K562 (cell line): ENCODE measurements around the gene DNAJC18. TPM values are rescaled to one million over a fixed set of nuclear protein-coding genes. Genes with fewer than 3 reads are reported as not detected.

Experiments used
- BCOR ChIP-seq: fragments of 450-650 bp; IDR thresholded peaks from 2 replicates; pipeline ENCODE4 v1.6.1; 2016
- CBFB ChIP-seq: sonication (generic); formaldehyde crosslinking; IDR thresholded peaks from 2 replicates; pipeline ENCODE4 v1.4.0; 2020; ENCODE audit warnings: mild to moderate bottlenecking, missing genetic modification reagents
- ETV5 ChIP-seq: sonication (generic); formaldehyde crosslinking; IDR thresholded peaks from 2 replicates; pipeline ENCODE4 v1.4.0; 2020; ENCODE audit warnings: low read depth, mild to moderate bottlenecking, missing genetic modification reagents
- HIVEP1 ChIP-seq: fragments of 250-450 bp; sonication (Bioruptor Pico); IDR thresholded peaks from 2 replicates; pipeline ENCODE4 v1.4.0; 2020; ENCODE audit warnings: mild to moderate bottlenecking
- ILK ChIP-seq: fragments of 450-650 bp; IDR thresholded peaks from 2 replicates; pipeline ENCODE4 v1.6.1; 2016; ENCODE audit warnings: missing genetic modification characterization, low read depth, mild to moderate bottlenecking, missing compliant biosample characterization, moderate library complexity, borderline replicate concordance
- PHF8 ChIP-seq: fragments of 200-600 bp; sonication (generic); IDR thresholded peaks from 2 replicates; pipeline ENCODE4 v1.6.1; 2012; ENCODE audit warnings: mixed run types, mild to moderate bottlenecking, inconsistent platforms, low read length, moderate library complexity, borderline replicate concordance
- RBM22 ChIP-seq: fragments of 200-400 bp; formaldehyde crosslinking; IDR thresholded peaks from 2 replicates; pipeline ENCODE4 v1.6.1; 2018; ENCODE audit warnings: low read length, low read depth; ENCODE audit not compliant: poor library complexity, severe bottlenecking
- SIN3B ChIP-seq: fragments of 450-650 bp; IDR thresholded peaks from 2 replicates; pipeline ENCODE4 v1.6.1; 2017; ENCODE audit warnings: low read depth, mild to moderate bottlenecking, moderate library complexity
- SREBF2 ChIP-seq: sonication (generic); formaldehyde crosslinking; IDR thresholded peaks from 2 replicates; pipeline ENCODE4 v1.4.0; 2020; ENCODE audit warnings: mild to moderate bottlenecking, missing genetic modification reagents
- polyA plus RNA-seq, 8 experiments: library from polyadenylated mRNA; depleted of rRNA in 4 of 8; stranded (reverse) in 5 of 8; unstranded in 3 of 8; fragments of >200 nt; fragmentation: Nextera tagmentation in 2 of 8; fragmentation: Illumina TruSeq in 1 of 8; extraction: Ambion mirVana in 2 of 8; extraction: Trizol in 1 of 8; gene quantifications; 2 replicates each; pipeline versions ENCODE4 v1.2.1 to v1.2.3, GENCODE V29; 2011 to 2014; ENCODE audit warnings: inconsistent platforms in 1 of 8, missing spikeins in 1 of 8
- total RNA-seq, 7 experiments: library from RNA; depleted of rRNA in 6 of 7; stranded (reverse); fragments of >200 nt in 6 of 7; fragmentation: Illumina TruSeq in 2 of 7; extraction: Trizol in 2 of 7; gene quantifications; 2 replicates each; pipeline versions ENCODE4 v1.2.1 to v1.2.3, GENCODE V29; 2011 to 2021; ENCODE audit warnings: low replicate concordance in 1 of 7
- TF ChIP-seq, protein P1 (sequence below): sonication (generic); formaldehyde crosslinking; IDR thresholded peaks from 2 replicates; pipeline ENCODE4 v1.9.0; 2022; ENCODE audit warnings: mild to moderate bottlenecking, missing genetic modification reagents
- TF ChIP-seq, protein P2 (sequence below): fragments of 250-450 bp; sonication (Bioruptor Pico); IDR thresholded peaks from 2 replicates; pipeline ENCODE4 v1.5.0; 2021; ENCODE audit warnings: mild to moderate bottlenecking, moderate library complexity
- TF ChIP-seq, protein P3 (sequence below), 2 experiments: fragments of 450-650 bp in 1 of 2; sonication (generic) in 1 of 2; formaldehyde crosslinking in 1 of 2; IDR thresholded peaks; 2 replicates each; pipeline versions ENCODE4 v1.7.1 to v1.9.0; 2016 to 2022; ENCODE audit warnings: inconsistent platforms in 1 of 2, mild to moderate bottlenecking in 1 of 2, missing genetic modification reagents in 1 of 2

DNAJC18 gene
- total and polyA plus RNA-seq, 9 of the 15 experiments (the other 6 are each of a cell fraction or from before 2014, with no cell fraction given): 1.5 to 13.3 (median 7.5) TPM

GRCh38 chr5:139474890-139475791, 35.8 kb upstream of the DNAJC18 start (continued):
- TF ChIP-seq CBFB (CRISPR knock-in tag) (peak; percentile 97), RBM22 (no peak), ETV5 (CRISPR knock-in tag) (peak; percentile 44; the same call in 1 of the 2 replicates), ILK (tag) (no peak), SIN3B (no peak), PHF8 (no peak), SREBF2 (no peak), BCOR (no peak), HIVEP1 (CRISPR knock-in tag) (no peak)
- TF ChIP-seq, protein P1, sequence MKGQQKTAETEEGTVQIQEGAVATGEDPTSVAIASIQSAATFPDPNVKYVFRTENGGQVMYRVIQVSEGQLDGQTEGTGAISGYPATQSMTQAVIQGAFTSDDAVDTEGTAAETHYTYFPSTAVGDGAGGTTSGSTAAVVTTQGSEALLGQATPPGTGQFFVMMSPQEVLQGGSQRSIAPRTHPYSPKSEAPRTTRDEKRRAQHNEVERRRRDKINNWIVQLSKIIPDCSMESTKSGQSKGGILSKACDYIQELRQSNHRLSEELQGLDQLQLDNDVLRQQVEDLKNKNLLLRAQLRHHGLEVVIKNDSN: peak; percentile 29; the same call in 1 of the 2 replicates
- TF ChIP-seq, protein P2, sequence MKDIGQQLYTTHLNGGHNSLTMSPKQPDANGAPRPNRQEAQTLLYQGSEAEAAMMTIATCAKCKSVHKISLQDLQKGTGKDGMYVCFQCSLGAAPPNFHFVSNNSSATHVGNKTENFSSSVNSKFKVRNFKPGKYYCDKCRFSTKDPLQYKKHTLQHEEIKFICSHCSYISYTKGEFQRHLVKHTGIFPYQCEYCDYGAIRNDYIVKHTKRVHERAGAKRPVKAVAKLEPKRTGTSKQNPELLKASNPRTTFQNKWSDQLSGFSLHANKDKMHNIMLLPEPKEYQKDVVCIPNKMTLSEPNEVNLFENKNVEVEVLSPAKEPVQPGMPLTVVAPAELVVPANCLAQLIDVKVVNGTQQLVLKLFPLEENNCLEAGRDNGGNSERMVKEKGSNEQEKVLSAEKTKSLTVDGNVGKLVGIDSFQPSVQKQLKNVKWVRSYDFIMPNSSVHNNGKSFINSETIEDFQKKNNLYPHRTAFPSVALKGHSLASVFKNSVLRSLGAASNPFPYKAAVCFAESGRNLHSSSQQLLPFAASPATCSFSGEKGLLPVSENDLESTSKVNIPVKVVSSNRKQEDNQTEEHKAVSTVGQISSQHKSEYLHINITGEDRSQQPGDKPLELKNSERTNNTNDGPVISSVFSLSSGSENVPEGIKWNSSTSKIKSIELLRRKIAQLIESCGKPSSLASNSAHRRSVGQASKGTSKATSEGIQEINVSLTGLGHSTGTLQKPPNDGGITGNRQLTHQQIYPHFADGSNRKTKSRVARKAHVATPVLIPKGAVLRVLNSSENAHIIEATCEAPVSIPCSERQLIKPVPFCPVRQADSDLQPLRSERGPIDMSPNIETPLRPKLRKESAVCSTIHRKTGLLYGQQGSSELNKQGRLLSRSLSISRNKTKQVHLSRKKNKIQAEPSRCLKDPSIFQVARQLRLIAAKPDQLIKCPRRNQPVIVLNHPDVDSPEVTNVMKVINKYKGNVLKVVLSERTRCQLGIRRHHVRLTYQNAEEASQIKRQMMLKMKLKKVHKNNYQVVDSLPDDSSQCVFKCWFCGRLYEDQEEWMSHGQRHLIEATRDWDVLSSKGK (CRISPR knock-in tag): no peak
- TF ChIP-seq, protein P3, sequence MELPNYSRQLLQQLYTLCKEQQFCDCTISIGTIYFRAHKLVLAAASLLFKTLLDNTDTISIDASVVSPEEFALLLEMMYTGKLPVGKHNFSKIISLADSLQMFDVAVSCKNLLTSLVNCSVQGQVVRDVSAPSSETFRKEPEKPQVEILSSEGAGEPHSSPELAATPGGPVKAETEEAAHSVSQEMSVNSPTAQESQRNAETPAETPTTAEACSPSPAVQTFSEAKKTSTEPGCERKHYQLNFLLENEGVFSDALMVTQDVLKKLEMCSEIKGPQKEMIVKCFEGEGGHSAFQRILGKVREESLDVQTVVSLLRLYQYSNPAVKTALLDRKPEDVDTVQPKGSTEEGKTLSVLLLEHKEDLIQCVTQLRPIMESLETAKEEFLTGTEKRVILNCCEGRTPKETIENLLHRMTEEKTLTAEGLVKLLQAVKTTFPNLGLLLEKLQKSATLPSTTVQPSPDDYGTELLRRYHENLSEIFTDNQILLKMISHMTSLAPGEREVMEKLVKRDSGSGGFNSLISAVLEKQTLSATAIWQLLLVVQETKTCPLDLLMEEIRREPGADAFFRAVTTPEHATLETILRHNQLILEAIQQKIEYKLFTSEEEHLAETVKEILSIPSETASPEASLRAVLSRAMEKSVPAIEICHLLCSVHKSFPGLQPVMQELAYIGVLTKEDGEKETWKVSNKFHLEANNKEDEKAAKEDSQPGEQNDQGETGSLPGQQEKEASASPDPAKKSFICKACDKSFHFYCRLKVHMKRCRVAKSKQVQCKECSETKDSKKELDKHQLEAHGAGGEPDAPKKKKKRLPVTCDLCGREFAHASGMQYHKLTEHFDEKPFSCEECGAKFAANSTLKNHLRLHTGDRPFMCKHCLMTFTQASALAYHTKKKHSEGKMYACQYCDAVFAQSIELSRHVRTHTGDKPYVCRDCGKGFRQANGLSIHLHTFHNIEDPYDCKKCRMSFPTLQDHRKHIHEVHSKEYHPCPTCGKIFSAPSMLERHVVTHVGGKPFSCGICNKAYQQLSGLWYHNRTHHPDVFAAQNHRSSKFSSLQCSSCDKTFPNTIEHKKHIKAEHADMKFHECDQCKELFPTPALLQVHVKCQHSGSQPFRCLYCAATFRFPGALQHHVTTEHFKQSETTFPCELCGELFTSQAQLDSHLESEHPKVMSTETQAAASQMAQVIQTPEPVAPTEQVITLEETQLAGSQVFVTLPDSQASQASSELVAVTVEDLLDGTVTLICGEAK (IDR thresholded peaks at IDR 0.05): 0 out of 2 replicates have a peak, but pooled peaks have one; percentile 14
- TF ChIP-seq, protein P3 (CRISPR knock-in tag; IDR thresholded peaks at IDR 0.05): no peak
